HG02938 (cell line): ENCODE data around the gene MEIS2.

ENCODE experiments used
- ATAC-seq: cut with Tn5 transposase; IDR thresholded peaks from one replicate; pipeline ENCODE4 v1.9.1; 2021; ENCODE audit warnings: mild to moderate bottlenecking, moderate library complexity; ENCODE audit not compliant: unreplicated experiment

MEIS2 gene

GRCh38 chr15:37077623-37078351 lies 22.6 kb downstream of the MEIS2 start:
- ATAC-seq, result no peak

DNA sequence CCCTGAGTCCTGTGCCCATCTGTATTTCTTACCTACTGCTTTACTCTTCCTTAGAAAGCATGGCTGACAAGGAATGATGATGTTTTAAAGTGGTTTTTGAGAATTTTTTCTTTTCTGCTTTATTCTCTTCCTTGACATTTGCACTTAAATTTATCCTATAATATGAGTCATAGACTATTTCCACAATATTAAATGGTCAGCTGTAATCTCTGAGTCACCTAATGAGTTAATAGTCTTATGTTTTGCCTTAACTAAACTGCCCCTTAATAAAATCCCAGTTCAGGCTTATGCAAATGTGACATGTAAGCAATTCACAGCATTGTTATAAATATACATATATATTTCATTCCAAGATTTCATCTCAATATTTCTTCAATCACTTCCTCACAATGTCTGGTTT lies 23.8 kb downstream of the MEIS2 start:
- no peak for ATAC-seq

DNA sequence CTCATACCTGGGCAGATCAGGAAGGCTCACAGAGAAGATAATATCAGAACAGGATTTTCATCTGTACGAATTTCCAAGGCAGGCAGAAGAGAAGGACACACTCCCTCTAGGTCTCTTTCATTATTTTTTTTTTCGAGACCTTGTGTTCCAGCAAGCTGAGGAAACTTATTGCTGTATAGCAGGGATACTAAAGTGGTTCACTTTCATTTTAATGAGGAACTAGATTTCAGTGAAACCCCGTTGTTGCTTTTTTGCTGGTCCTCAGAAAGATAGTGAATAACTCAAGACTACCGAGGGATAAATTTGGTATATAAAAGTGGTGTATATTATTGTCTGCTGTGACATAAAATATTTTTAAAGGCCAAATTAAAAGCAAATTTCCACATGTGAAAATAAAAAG lies 24.6 kb downstream of the MEIS2 start:
- ATAC-seq, result no peak

DNA sequence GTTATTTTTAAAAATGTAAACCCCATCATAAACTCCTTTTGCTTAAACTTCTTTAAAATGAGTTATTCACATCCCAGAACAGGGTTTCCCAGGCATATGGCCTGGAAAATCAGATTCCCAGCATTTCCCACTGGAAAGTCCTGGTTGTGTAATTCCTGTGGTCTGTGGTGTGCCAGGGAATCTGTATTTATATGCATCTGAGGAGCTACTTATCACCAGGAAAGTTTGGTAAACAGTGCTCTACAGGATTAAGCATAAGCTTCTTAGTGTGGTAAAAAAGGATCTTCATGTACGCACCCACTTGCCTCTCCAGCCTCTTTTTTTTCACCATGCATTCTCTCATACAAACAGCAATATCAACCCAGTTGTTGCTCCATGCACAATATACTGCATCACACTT lies 28.2 kb downstream of the MEIS2 start:
- no peak for ATAC-seq

- ATAC-seq, result no peak
These were observed 29.2 kb downstream of the MEIS2 start for GRCh38 chr15:37071134-37071533.

DNA sequence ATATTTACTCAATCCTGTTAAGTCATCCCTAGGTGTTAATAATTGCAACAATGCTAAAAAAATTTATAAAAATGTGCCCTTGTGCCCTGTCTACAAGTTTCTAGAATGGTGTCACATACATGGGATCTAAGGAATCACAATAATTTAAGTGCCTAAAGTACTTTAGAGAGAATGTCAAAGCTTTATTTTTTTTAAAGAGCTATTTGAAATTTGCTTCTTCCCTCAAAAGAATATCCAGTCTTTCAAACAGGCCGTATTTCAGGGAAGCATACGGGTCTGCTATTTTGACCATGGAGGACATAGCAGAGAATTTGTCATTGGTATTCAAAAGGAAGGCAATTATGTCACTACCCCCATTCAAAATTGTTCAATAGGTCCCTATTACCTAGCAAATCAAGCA lies 29.7 kb downstream of the MEIS2 start:
- no peak for ATAC-seq

GRCh38 chr15:37061996-37062395 lies 38.4 kb downstream of the MEIS2 start:
- no peak for ATAC-seq

DNA sequence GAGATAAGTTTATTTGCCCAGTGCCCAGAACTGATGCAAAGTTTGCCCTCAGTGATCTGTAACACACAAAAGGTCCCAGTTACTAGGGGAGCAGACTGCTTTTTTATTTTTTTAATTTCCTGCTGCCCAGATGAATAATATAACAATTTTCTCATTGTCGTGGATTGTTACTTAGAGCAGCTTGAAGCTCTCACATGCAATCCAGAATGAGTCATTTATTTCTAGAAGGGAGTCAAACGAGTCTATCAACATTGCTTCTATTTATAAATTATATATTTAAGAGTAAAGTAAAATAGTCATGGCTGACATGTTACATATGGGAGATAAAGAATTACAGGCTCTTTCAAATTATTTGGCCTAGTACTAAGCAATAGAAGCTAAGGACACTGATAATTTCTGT lies 41.3 kb downstream of the MEIS2 start:
- no peak for ATAC-seq

DNA sequence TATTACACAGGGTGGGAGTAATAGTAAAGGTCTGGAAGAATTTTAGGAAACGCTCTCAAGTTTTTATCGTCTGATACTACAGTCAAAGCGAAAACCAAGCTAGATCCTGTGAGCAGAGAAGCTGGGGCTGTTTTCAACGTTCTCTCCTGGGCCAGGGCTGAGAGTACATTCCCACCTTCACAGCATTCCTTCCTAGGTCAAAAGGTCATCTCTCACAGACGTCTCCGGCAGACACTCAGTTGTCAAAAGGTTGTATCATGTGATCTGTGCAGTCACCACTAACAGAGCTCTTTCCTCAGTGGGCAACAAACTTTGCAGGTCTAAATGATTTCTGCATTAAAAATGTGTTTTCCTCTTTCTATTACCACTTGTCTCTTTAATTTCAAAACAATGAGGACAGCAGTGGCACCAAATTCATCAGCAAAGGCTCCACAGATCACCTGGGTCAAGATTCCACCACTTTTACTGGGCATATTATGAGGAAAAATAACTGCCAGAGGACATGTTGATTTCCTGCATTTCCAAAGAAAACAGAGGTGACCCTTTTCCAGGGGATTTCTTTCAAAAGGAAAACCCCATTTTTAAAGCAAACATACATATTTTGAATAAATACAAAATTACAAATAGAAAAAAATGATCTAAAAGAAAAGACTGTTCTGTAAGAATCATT lies 41.9 kb downstream of the MEIS2 start:
- no peak for ATAC-seq

- ATAC-seq, result no peak
These were observed 42.5 kb downstream of the MEIS2 start for GRCh38 chr15:37057831-37058230.

DNA sequence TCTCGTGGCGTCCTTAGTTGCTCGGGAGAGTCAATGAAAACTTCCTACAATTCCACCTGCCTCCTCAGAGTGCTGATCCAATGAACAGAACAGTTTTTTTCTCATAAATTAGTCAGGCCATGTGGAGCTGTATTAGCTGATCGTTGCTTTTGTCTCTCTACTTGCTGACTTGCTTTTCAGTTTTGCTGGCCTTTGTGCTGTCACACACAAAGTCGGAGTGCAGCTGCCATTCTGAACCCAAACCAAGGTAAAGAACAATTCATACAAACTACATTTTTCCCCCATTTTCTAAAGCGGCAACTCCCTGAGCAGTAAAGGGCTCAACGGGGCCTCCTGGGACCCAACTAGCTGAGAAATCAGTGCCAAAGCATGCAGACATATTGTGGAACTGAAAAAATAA lies 43.1 kb downstream of the MEIS2 start:
- ATAC-seq, result no peak

DNA sequence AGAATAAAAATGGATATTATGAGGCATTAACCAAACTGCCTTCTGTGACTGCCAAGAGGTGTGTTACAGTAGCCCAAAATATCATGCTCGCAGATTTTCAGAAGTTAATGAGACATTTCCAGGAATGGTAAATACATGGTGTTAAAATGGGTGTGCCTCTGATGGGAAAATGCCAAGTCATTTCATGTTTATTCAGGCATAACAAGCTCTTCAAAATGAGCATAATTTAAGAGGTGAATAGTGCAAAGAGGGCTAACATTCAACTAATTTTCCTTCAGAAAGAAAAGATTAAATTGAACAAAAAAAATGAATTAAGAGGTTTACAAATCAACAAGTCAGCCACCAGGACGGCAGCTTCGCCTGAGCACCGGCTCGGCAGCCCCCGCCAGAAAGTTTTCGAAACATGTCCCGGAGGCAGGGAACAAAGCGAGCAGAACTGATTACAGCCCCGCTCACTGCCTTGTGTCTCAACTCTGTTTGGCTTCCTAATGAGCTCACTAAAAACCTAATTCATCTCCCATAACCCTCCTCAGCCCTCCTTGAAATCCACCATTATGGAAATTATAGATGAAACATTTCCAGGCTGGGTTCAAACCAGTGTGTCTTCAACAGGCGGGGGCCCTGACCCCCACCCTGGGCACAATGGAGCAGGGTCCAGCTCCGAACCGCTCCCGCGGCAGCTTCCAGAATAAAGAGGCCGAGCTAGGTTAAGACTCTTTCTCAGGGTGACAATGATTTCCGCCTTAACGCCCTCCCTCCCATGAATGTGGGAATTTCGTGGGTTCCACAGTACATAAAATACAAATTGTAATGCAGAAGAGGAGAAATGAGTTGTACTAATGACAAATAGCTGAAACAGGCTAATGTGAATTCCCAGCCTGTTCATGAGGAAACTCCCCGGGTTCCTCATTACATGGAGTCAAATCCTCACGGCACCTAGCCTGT lies 43.9 kb downstream of the MEIS2 start:
- ATAC-seq, result no peak

DNA sequence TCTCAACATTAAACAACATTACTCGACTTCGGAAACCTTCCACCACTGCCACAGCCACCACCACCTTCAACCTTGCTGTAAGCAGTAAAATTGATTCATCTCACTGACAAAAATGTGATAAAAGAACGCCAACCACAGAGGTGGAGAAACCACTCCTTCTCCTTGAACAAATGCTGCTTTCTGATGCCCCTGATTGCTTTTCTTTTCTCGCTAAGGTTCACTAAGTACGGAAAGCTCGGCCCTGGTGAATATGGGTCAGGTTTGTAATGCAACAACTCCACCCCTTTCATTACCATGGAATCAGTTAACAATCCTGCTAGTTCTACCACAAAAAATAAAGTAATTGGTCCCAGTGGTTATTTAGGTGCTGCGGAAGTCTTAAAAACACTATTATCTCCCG lies 44.9 kb downstream of the MEIS2 start:
- ATAC-seq, result no peak

DNA sequence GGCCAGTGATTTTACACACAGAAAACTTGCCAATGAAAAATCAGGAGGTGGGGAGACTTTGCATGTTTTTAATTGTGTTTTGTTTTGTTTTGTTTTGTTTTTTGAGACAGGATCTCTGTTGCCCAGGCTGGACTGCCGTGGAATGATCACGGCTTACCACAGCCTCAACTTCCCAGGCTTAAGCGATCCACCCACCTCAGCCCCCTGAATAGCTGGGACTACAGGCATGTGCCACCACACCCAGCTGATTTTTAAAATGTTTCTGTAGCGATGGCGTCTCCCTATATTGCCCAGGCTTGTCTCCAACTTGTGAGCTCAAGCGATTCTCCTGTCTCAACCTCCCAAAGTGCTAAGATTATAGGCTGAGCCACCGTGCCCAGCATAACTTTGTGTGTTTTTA lies 46.0 kb downstream of the MEIS2 start:
- ATAC-seq, result no peak

DNA sequence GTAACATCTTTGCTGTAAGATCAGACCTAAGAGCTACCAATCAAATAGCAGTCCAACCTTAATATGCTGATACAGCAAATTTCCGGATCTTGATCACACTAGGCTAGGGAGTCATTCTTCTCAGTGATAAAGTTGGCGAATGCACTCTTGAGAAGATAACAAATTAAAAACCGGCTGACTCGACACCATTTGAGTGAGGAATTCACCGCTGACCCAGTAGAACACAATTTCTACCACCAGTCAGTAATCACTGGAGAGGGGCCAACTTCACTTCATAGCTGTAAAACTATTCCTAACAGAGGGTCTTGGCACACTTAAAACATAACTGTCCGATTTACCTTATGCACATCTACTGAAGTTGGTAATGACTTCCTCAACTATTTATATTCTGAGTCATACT lies 47.2 kb downstream of the MEIS2 start:
- no peak for ATAC-seq

GRCh38 chr15:37050345-37050744 lies 50.0 kb downstream of the MEIS2 start:
- ATAC-seq, result no peak

DNA sequence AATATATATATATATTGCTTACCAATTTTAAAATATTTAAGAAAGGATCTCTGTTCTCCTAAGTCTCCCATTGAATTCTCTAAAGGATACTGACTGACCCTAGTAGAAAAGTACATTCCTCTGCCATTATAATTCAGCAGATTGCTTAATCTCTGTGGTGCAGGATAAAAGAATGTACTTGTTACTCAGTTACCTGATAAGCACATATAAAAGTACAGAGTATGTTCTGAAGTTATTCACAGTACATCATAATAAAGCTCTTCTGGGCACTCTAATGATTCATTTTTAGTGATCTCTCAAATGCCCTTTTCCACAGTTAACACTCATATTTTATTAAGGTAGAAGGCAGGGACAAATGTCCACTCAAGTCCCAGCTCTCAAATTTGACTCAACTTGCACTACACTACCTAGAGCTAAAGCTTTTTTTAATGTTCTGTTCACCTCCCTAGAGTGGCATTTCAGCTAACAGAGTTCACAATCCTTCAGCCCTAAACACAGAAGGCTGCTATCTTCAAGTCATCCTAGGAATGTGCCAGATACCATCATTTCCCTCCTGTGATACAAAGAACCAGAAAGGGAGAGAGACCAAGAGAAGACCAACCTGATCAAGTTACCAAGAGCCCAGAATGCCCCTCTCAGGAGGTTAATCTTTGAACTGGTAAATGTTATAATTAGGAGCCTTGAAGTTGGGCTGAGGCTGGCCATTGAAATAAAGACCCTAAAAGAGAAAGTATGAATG lies 53.3 kb downstream of the MEIS2 start:
- no peak for ATAC-seq

DNA sequence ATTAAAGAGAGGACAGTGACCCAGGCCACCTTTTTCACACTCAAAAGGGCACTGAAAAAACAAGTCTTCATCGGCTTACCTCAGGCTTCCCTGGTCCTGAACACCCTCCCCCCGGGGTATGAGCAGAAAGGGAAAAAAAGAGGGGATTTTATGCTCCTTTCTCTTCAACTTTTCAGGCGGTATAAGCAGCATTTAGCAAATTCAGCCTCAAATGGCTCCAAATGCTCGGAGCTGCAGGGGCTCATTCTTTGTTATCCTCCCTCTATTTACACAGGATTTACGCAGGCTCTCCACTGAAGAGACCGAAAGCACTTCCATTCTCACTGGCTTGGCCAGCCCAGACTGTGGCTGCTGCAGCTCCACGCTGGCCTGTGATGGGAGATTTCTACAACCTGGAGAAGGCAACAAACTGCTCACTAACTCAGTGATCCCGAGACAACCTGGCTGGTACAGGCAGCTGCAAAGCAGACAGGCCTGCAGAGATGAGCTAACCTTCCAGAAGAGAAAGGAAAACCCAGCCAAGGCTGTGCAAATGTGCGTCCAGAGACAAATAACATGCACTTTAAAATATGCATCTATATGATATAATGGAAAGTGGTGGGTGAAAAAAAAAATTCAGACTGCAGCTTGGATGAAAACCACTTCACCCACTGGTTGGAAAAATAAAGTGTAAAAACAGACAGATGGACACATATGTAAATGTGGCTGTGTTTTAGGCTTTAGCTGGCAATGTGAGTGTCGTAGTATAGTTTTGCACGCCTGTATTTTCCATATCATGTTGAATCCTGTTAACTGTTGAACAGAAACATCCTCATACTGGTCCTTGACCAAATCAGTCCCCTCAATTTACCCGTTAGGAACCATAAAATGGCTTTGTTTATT lies 54.2 kb downstream of the MEIS2 start:
- no peak for ATAC-seq

- no peak for ATAC-seq
These were observed 55.3 kb downstream of the MEIS2 start for GRCh38 chr15:37044915-37045648.
